GM12878 (cell line): ENCODE measurements around the gene EPHB2. TPM values are rescaled to one million over a fixed set of nuclear protein-coding genes. Genes with fewer than 3 reads are reported as not detected.

ENCODE experiments used
- ATAC-seq: fragments of 200-7000 bp; cut with Tn5 transposase; 3 replicates; pipeline ENCODE4 v1.9.1; 2020; ENCODE audit warnings: mild to moderate bottlenecking, moderate library complexity
- BruUV-seq: library from RNA; stranded (reverse); fragments of 400-500 nt; replicated peaks from 2 replicates; lab custom pipeline; 2021; lab: Mats Ljungman, UMichigan
- CTCF ChIA-PET: fragments of 300-600 bp; sonication (Branson Sonifier 250); formaldehyde crosslinking; extraction: SDS; loops from one replicate; lab custom pipeline; 2021; ENCODE audit warnings: inconsistent platforms; lab: Yijun Ruan, JAX
- POLR2A ChIA-PET: fragments of 350-600 bp; formaldehyde crosslinking; extraction: SDS; loops from one replicate; lab custom pipeline; 2021; ENCODE audit warnings: inconsistent platforms; lab: Charles Lee
- RAD21 ChIA-PET: fragments of 300-600 bp; sonication (Branson Sonifier 250); formaldehyde crosslinking; loops from one replicate; lab custom pipeline; 2023; ENCODE audit warnings: antibody characterized with exemption; ENCODE audit not compliant: unreplicated experiment; lab: Charles Lee
- SMC1A ChIA-PET: fragments of 300-600 bp; sonication (Branson Sonifier 250); formaldehyde crosslinking; loops from one replicate; lab custom pipeline; 2023; ENCODE audit not compliant: unreplicated experiment, uncharacterized antibody; lab: Charles Lee
- DNase-seq: peaks from one replicate; pipeline ENCODE4 v3.0.0-alpha.2; 2011; ENCODE audit warnings: low read depth, low spot score
- FAIRE-seq: peaks from 3 replicates; lab custom pipeline; 2011; peaks lifted over from hg19 to GRCh38; lab: Jason Lieb, UNC
- H2AFZ ChIP-seq: 2 replicates; pipeline ENCODE4 v1.6.0; 2011; ENCODE audit warnings: low read depth, low read length, control low read depth; ENCODE audit not compliant: control insufficient read depth
- H3K27ac ChIP-seq: 2 replicates; pipeline ENCODE4 v1.5.1; 2011; ENCODE audit warnings: control low read depth; ENCODE audit not compliant: control insufficient read depth, insufficient read depth
- H3K27me3 ChIP-seq, 2 experiments: replicated peaks in 1 of 2; 2 replicates each; pipeline versions ENCODE4 v1.6.0 to v1.6.1; 2011; ENCODE audit warnings: low read length in 1 of 2; ENCODE audit not compliant: control insufficient read depth in 2 of 2, insufficient read depth in 2 of 2
- H3K36me3 ChIP-seq, 2 experiments: 2 replicates each; pipeline ENCODE4 v1.5.1; 2011; ENCODE audit warnings: low read length in 1 of 2; ENCODE audit not compliant: control insufficient read depth in 2 of 2, insufficient read depth in 2 of 2
- H3K4me1 ChIP-seq: 2 replicates; pipeline ENCODE4 v1.6.1; 2011; ENCODE audit warnings: mild to moderate bottlenecking, low read length, moderate library complexity, mixed read lengths; ENCODE audit not compliant: control insufficient read depth, insufficient read depth
- H3K4me2 ChIP-seq: 2 replicates; pipeline ENCODE4 v1.6.0; 2011; ENCODE audit warnings: control low read depth; ENCODE audit not compliant: control insufficient read depth, insufficient read depth
- H3K4me3 ChIP-seq: fragments of 200-600 bp; sonication (generic); 2 replicates; pipeline ENCODE4 v1.5.1; 2016
- H3K79me2 ChIP-seq: 2 replicates; pipeline ENCODE4 v1.6.0; 2011; ENCODE audit warnings: low read length; ENCODE audit not compliant: control insufficient read depth, insufficient read depth
- H3K9ac ChIP-seq: 2 replicates; pipeline ENCODE4 v1.8.0; 2011; ENCODE audit warnings: low read length, control low read depth, mixed read lengths; ENCODE audit not compliant: control insufficient read depth, insufficient read depth
- H3K9me3 ChIP-seq: replicated peaks from 3 replicates; pipeline ENCODE4 v1.5.1; 2011; ENCODE audit warnings: mild to moderate bottlenecking, low read length; ENCODE audit not compliant: control insufficient read depth, insufficient read depth
- H4K20me1 ChIP-seq: 2 replicates; pipeline ENCODE4 v1.6.0; 2011; ENCODE audit not compliant: control insufficient read depth, insufficient read depth
- BCL11A ChIP-seq: IDR thresholded peaks from 2 replicates; pipeline ENCODE4 v1.6.1; 2011; ENCODE audit warnings: low read depth, low read length
- CBX5 ChIP-seq: sonication (generic); IDR thresholded peaks from 2 replicates; pipeline ENCODE4 v1.6.1; 2016; ENCODE audit warnings: low read depth, moderate library complexity, mild to moderate bottlenecking, inconsistent platforms
- ETV6 ChIP-seq, 2 experiments: fragments of 450-650 bp in 1 of 2; IDR thresholded peaks in 1 of 2; conservative IDR thresholded peaks in 1 of 2; 2 replicates each; pipeline ENCODE4 v1.6.1; 2014; ENCODE audit warnings: antibody characterized with exemption in 1 of 2, borderline replicate concordance in 1 of 2, low read depth in 1 of 2, mild to moderate bottlenecking in 1 of 2, moderate library complexity in 1 of 2
- MTA2 ChIP-seq: fragments of 450-650 bp; IDR thresholded peaks from 2 replicates; pipeline ENCODE4 v1.6.1; 2016; ENCODE audit warnings: low read depth, mild to moderate bottlenecking, moderate library complexity
- NR2C2 ChIP-seq: IDR thresholded peaks from 2 replicates; pipeline ENCODE4 v1.6.1; 2011; ENCODE audit warnings: borderline replicate concordance, low read depth; ENCODE audit not compliant: control insufficient read depth, insufficient read length
- SPI1 ChIP-seq: IDR thresholded peaks from 2 replicates; pipeline ENCODE4 v1.6.1; 2011; ENCODE audit warnings: low read depth, mild to moderate bottlenecking, low read length, moderate library complexity, borderline replicate concordance; ENCODE audit not compliant: insufficient read depth
- SREBF2 ChIP-seq: IDR thresholded peaks from 2 replicates; pipeline ENCODE4 v1.6.1; 2012; ENCODE audit warnings: mild to moderate bottlenecking, low read length
- TCF7 ChIP-seq: IDR thresholded peaks from 2 replicates; pipeline ENCODE4 v1.6.1; 2014; ENCODE audit warnings: antibody characterized with exemption, borderline replicate concordance
- ZNF217 ChIP-seq: fragments of 450-650 bp; IDR thresholded peaks from 2 replicates; pipeline ENCODE4 v1.6.1; 2017; ENCODE audit warnings: antibody characterized with exemption, mild to moderate bottlenecking
- ZNF24 ChIP-seq: fragments of 450-650 bp; IDR thresholded peaks from 2 replicates; pipeline ENCODE4 v1.6.1; 2017; ENCODE audit warnings: antibody characterized with exemption, mild to moderate bottlenecking
- ZZZ3 ChIP-seq: IDR thresholded peaks from 2 replicates; pipeline ENCODE4 v1.6.1; 2011; ENCODE audit warnings: low read depth; ENCODE audit not compliant: control insufficient read depth, insufficient read length
- WGBS: methylation state at CpG from one replicate; pipeline ENCODE4 v1.1.6; 2016; ENCODE audit warnings: low lambda C conversion rate; ENCODE audit not compliant: insufficient replicate concordance, insufficient coverage; ENCODE audit errors: missing lambda C conversion rate; 5-methylcytosine and 5-hydroxymethylcytosine counted together
- in situ Hi-C: fragments of 300-500 bp; cut with MboI; formaldehyde crosslinking; loops from 9 replicates; pipeline ENCODE4 v1.14.3; 2018; ENCODE audit warnings: mixed read lengths
- intact Hi-C: fragments of 100-400 bp; cut with micrococcal nuclease; formaldehyde crosslinking; loops from one replicate; pipeline ENCODE4 v1.14.2; 2022; ENCODE audit not compliant: unreplicated experiment
- polyA plus RNA-seq, 11 experiments: library from polyadenylated mRNA; depleted of rRNA in 4 of 11; unstranded in 6 of 11; stranded (reverse) in 5 of 11; fragments of >200 nt; fragmentation: Nextera tagmentation in 4 of 11; fragmentation: Illumina TruSeq in 1 of 11; extraction: Ambion mirVana in 4 of 11; extraction: Trizol in 1 of 11; gene quantifications; 1 replicate in 1 of 11; 2 replicates in 10 of 11; pipeline versions ENCODE4 v1.2.1 to v1.2.3, GENCODE V29; 2011 to 2016; ENCODE audit warnings: inconsistent platforms in 2 of 11, missing spikeins in 2 of 11, low read depth in 1 of 11
- total RNA-seq, 4 experiments: library from RNA; depleted of rRNA in 3 of 4; stranded (reverse); fragments of >200 nt in 3 of 4; fragmentation: Illumina TruSeq in 1 of 4; extraction: Trizol in 1 of 4; gene quantifications; 2 replicates each; pipeline versions ENCODE4 v1.2.1 to v1.2.3, GENCODE V29; 2013 to 2021
- TF ChIP-seq, protein P1 (sequence below): fragments of 450-650 bp; formaldehyde crosslinking; IDR thresholded peaks from 2 replicates; pipeline ENCODE4 v1.4.0; 2022; ENCODE audit warnings: mild to moderate bottlenecking, moderate library complexity

The EPHB2 gene
- total and polyA plus RNA-seq, 10 of the 15 experiments (the other 5 are each of a cell fraction or from before 2014, with no cell fraction given) = 0.13 to 3.3 (median 0.92) TPM

- no peak overlapping the region for H3K27ac ChIP-seq
- no peaks in the 10 kb centered on the region for H3K4me1 ChIP-seq
- no peaks in the 10 kb centered on the region for H3K36me3 ChIP-seq
- no peak overlapping the region for H3K9ac ChIP-seq
- CTCF ChIA-PET = no interaction called here
- H4K20me1 ChIP-seq = no peaks in the 10 kb centered on the region
- H3K4me2 ChIP-seq = no peak overlapping the region
- BruUV-seq = no TSS peak
- no peak overlapping the region for H2AFZ ChIP-seq
- SMC1A ChIA-PET = interaction anchor here (1.4 kb wide), 1 partner anchor 122 kb away, joined by 4 read pairs; no protein-coding TSS in a partner anchor
- H3K4me3 ChIP-seq = no peak overlapping the region
- POLR2A ChIA-PET = no interaction called here
- no peak for DNase-seq
- RAD21 ChIA-PET = no interaction called here
- H3K27me3 ChIP-seq = no peaks in the 10 kb centered on the region; a peak in 2 of 4 replicates
- intact Hi-C loops = no loop called here
- 28% methylated on average over 15 of the region's 15 CpGs for whole genome bisulfite sequencing
- H3K79me2 ChIP-seq = no peaks in the 10 kb centered on the region
- no peaks in the 10 kb centered on the region for H3K9me3 ChIP-seq
- in situ Hi-C loops = no loop called here
- no peak for FAIRE-seq
- no peak for ATAC-seq
- no peak for TF ChIP-seq SPI1
- TF ChIP-seq CBX5 = no peak
Observed at GRCh38 chr1:22826604-22827580, 116.3 kb downstream of the EPHB2 start.

DNA sequence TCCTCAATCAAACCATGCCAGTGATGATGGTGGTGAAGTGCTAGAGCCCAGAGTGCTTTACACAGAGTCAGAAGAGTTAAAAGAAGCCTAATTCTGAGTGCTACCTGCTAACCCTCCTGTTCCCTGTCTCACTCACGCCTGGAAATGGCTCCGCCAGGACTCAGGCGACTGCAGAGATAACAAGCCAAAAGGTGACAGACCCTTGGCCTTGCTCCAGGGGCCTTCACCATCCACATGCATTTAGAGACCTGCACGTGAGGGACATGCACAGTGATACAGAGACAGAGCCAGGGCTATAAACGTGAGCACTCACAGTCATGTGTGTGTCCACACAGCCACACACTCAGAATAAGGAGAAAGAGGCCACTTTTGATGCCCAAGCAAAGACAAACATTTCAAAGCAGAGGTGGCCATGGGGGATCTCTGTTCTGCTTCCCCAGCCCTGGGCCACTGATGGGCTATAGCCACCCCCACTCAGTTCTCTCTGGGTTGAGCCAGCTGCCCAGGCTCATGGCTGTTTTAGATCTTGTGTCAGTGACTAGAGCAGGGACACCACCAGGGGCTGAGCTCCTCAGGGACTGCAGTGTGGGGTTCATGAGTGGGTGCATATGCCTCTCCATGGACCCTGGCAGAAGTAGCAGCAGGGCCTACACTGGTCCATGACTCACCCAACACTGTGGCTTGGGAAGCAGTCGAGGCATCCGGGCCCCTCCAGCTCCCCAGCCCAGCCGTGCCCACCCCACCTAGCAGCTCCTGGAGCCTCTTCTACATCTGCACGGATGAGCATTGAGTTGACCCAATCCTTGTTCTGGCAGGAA, 117.2 kb downstream of the EPHB2 start:
- Histone ChIP-seq H3K9ac (no peak overlapping the region), H3K9me3 (no peaks in the 10 kb centered on the region), H3K36me3 (no peaks in the 10 kb centered on the region), H3K4me1 (no peaks in the 10 kb centered on the region), H3K27me3 (no peaks in the 10 kb centered on the region; a peak in 2 of 4 replicates), H3K27ac (no peak overlapping the region), H2AFZ (no peak overlapping the region), H3K4me2 (no peak overlapping the region), H3K79me2 (no peaks in the 10 kb centered on the region), H3K4me3 (no peak overlapping the region), H4K20me1 (no peaks in the 10 kb centered on the region)
- BruUV-seq = no TSS peak
- RAD21 ChIA-PET = no interaction called here
- SMC1A ChIA-PET = no interaction called here
- DNase-seq (no peak), ATAC-seq (no peak), FAIRE-seq (no peak)
- in situ Hi-C loops (no loop called here), intact Hi-C loops (no loop called here)
- CTCF ChIA-PET = no interaction called here
- 19% methylated on average over 9 of the region's 9 CpGs for WGBS
- POLR2A ChIA-PET = no interaction called here
- no peak for TF ChIP-seq ZNF217
- no peak for TF ChIP-seq NR2C2
- no peak for TF ChIP-seq ETV6 (conservative IDR thresholded peaks at IDR 0.05 in 1 of 2, IDR thresholded peaks at IDR 0.05 in 1 of 2; ENCODE audit: borderline replicate concordance in 1 of 2, low read depth in 1 of 2)
- TF ChIP-seq BCL11A = no peak
- no peak for TF ChIP-seq TCF7
- TF ChIP-seq MTA2 = no peak
- no peak for TF ChIP-seq ZZZ3
- TF ChIP-seq ZNF24 = no peak
- TF ChIP-seq, protein P1, sequence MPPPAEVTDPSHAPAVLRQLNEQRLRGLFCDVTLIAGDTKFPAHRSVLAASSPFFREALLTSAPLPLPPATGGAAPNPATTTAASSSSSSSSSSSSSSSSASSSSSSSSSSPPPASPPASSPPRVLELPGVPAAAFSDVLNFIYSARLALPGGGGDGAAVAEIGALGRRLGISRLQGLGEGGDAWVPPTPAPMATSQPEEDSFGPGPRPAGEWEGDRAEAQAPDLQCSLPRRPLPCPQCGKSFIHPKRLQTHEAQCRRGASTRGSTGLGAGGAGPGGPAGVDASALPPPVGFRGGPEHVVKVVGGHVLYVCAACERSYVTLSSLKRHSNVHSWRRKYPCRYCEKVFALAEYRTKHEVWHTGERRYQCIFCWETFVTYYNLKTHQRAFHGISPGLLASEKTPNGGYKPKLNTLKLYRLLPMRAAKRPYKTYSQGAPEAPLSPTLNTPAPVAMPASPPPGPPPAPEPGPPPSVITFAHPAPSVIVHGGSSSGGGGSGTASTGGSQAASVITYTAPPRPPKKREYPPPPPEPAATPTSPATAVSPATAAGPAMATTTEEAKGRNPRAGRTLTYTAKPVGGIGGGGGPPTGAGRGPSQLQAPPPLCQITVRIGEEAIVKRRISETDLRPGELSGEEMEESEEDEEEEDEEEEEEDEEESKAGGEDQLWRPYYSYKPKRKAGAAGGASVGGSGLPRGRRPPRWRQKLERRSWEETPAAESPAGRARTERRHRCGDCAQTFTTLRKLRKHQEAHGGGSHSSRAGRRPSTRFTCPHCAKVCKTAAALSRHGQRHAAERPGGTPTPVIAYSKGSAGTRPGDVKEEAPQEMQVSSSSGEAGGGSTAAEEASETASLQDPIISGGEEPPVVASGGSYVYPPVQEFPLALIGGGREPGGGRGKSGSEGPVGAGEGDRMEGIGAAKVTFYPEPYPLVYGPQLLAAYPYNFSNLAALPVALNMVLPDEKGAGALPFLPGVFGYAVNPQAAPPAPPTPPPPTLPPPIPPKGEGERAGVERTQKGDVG (CRISPR knock-in tag) = no peak
- no peak for TF ChIP-seq SREBF2
